Gastrocnemius medialis (tissue), 4 donors: ENCODE measurements around the gene TBCD. TPM values are rescaled to one million over a fixed set of nuclear protein-coding genes. Genes with fewer than 3 reads are reported as not detected.

Source experiments
- ATAC-seq, 2 donors: fragments of 150-250 bp; one replicate each; pipeline ENCODE4 v1.9.1; 2016
- DNase-seq, 2 donors: peaks; one replicate each; pipeline ENCODE4 v3.0.0-alpha.2; 2019
- H3K27ac ChIP-seq, 4 donors: fragments of 200-600 bp; sonication (generic); 1 replicate in 1 of 4; 2 replicates in 3 of 4; pipeline ENCODE4 v1.5.1; 2016 to 2018; ENCODE audit warnings: mild to moderate bottlenecking in 2 of 4, moderate library complexity in 1 of 4
- H3K27me3 ChIP-seq, 3 donors: fragments of 200-600 bp; sonication (generic) in 2 of 3; 1 replicate in 1 of 3; 2 replicates in 2 of 3; pipeline versions ENCODE4 v1.5.1 to v1.6.0; 2016 to 2019; ENCODE audit warnings: mild to moderate bottlenecking in 1 of 3, moderate library complexity in 1 of 3
- H3K36me3 ChIP-seq, 2 donors: fragments of 200-600 bp; sonication (generic) in 1 of 2; one replicate each; pipeline ENCODE4 v1.5.1; 2017 to 2018
- H3K4me1 ChIP-seq, 2 donors: fragments of 200-600 bp; sonication (generic) in 1 of 2; one replicate each; pipeline ENCODE4 v1.5.1; 2016 to 2017; ENCODE audit warnings: mild to moderate bottlenecking in 2 of 2
- H3K4me3 ChIP-seq, 4 donors: fragments of 200-600 bp; sonication (generic) in 3 of 4; 1 replicate in 1 of 4; 2 replicates in 3 of 4; pipeline ENCODE4 v1.5.1; 2016 to 2019; ENCODE audit warnings: mild to moderate bottlenecking in 2 of 4
- H3K9me3 ChIP-seq, 3 donors: fragments of 200-600 bp; sonication (generic) in 2 of 3; 1 replicate in 1 of 3; 2 replicates in 2 of 3; pipeline ENCODE4 v1.5.1; 2016 to 2019
- POLR2A ChIP-seq, 2 donors: fragments of 450-650 bp; IDR thresholded peaks; one replicate each; pipeline ENCODE4 v1.6.1; 2017; ENCODE audit warnings: antibody characterized with exemption in 2 of 2, mild to moderate bottlenecking in 2 of 2, moderate library complexity in 2 of 2
- in situ Hi-C, 4 donors: fragments of 200-750 bp; cut with MboI; loops; one replicate each; pipeline versions ENCODE4 v1.15.0 to v1.8.0; 2017; ENCODE audit warnings: low sequenced_read_pairs in 4 of 4
- intact Hi-C: fragments of 100-400 bp; cut with DNase I; formaldehyde crosslinking; loops from one replicate; pipeline ENCODE4 v1.15.1; 2023; ENCODE audit warnings: low total_unique reads
- total RNA-seq, 4 donors: library from RNA; depleted of rRNA; stranded (reverse); fragments of >200 nt; gene quantifications; one replicate each; pipeline versions ENCODE4 v1.1.0 to v1.2.3, GENCODE V29; 2016
- TF ChIP-seq, protein P1 (sequence below), 5 experiments: fragments of 450-650 bp in 3 of 5; fragments of 200-600 bp in 2 of 5; sonication (generic) in 2 of 5; IDR thresholded peaks in 4 of 5; conservative IDR thresholded peaks in 1 of 5; 1 replicate in 4 of 5; 2 replicates in 1 of 5; pipeline ENCODE4 v1.5.1; 2016 to 2019; ENCODE audit warnings: antibody characterized with exemption in 5 of 5, mild to moderate bottlenecking in 3 of 5, moderate library complexity in 3 of 5

TBCD gene
- total RNA-seq, 4 donors from 2014 or later, result 18.0 to 50.4 (median 33.3) TPM

DNA sequence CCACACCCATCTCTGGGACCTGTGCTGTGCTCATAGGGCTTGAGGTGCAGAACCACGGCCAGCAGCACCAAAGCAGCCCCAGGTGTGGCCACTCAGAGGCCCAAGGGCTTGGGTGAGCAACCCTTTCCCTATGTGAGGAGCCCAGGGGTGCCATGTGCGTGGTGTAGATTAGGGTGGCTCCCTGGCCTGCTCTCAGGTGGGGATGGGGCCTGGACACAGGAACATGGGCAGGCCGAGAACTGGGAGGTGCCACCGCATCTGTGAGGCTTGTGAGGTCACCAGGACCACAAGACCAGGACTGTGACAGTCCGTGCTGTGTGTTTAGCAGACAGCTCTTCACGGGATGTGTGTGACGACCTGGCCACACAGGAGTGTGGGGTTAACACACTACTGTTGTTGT, 191.5 kb downstream of the TBCD start:
- in situ Hi-C loops, result no loop called here
- DNase-seq (no peak), ATAC-seq (no peak)
- H3K36me3 ChIP-seq, result peaks cover 0 to 65% of the 10 kb centered on the region in 2 donors
- H3K4me3 ChIP-seq, result no peak overlapping the region
- H3K4me1 ChIP-seq, result no peaks in the 10 kb centered on the region
- H3K9me3 ChIP-seq, result peaks cover 0 to 10% (median 0%) of the 10 kb centered on the region in 3 donors
- intact Hi-C loops, result no loop called here
- no peak for TF ChIP-seq POLR2A (IDR thresholded peaks at IDR 0.05)
- TF ChIP-seq, protein P1, sequence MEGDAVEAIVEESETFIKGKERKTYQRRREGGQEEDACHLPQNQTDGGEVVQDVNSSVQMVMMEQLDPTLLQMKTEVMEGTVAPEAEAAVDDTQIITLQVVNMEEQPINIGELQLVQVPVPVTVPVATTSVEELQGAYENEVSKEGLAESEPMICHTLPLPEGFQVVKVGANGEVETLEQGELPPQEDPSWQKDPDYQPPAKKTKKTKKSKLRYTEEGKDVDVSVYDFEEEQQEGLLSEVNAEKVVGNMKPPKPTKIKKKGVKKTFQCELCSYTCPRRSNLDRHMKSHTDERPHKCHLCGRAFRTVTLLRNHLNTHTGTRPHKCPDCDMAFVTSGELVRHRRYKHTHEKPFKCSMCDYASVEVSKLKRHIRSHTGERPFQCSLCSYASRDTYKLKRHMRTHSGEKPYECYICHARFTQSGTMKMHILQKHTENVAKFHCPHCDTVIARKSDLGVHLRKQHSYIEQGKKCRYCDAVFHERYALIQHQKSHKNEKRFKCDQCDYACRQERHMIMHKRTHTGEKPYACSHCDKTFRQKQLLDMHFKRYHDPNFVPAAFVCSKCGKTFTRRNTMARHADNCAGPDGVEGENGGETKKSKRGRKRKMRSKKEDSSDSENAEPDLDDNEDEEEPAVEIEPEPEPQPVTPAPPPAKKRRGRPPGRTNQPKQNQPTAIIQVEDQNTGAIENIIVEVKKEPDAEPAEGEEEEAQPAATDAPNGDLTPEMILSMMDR (IDR thresholded peaks at IDR 0.05 in 4 of 5, conservative IDR thresholded peaks at IDR 0.05 in 1 of 5), result no peak
- no peaks in the 10 kb centered on the region for H3K27me3 ChIP-seq
- H3K27ac ChIP-seq, result no peak overlapping the region

DNA sequence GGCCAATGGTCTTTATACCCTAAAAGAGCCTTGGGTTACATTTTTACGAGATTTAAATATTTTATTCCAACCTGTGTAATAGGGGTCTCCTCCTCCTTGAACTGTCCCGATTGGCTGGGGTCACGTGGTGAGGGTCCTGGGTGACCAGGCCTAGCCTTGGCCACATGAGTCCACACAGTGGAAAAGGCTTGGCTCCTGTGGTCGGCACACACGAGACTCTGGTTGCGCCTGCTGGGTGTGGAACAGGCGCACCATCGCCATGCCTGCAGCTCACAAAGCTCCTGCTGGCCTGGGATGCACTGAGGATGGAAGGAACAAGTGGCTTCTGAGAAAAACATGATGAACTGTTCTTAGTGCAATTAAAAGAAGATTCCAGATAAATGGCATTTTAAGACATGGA, 191.9 kb downstream of the TBCD start:
- no peaks in the 10 kb centered on the region for H3K27me3 ChIP-seq
- H3K9me3 ChIP-seq, result peaks cover 0 to 10% (median 0%) of the 10 kb centered on the region in 3 donors
- no peak overlapping the region for H3K4me3 ChIP-seq
- in situ Hi-C loops, result no loop called here
- DNase-seq (no peak), ATAC-seq (no peak)
- intact Hi-C loops, result no loop called here
- TF ChIP-seq, protein P1 (IDR thresholded peaks at IDR 0.05 in 4 of 5, conservative IDR thresholded peaks at IDR 0.05 in 1 of 5), result no peak
- TF ChIP-seq POLR2A (IDR thresholded peaks at IDR 0.05), result no peak
- H3K36me3 ChIP-seq, result peaks cover 0 to 62% of the 10 kb centered on the region in 2 donors
- H3K27ac ChIP-seq, result no peak overlapping the region
- H3K4me1 ChIP-seq, result no peaks in the 10 kb centered on the region

DNA sequence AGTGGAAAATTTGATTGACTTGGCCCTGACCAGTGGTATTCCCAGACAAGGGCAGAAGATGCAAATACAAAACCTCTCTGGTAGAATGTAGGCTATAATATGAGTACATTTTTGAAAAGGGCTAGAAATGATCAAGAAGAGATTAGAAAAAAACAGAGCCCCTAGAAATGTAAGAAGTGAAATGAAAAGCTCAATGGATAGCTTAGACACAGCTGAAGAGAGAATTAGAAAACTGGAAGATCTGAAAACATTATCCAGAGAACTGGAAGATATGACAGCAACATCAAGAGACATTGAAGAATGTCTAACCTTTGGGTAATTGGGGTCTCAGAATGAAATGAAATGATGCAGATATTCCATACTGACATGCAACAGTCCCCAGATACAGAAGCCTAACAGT, 193.1 kb downstream of the TBCD start:
- ATAC-seq (no peak), DNase-seq (no peak)
- no peak overlapping the region for H3K27ac ChIP-seq
- intact Hi-C loops (no loop called here), in situ Hi-C loops (no loop called here)
- H3K36me3 ChIP-seq, result peaks cover 0 to 52% of the 10 kb centered on the region in 2 donors
- no peaks in the 10 kb centered on the region for H3K4me1 ChIP-seq
- H3K9me3 ChIP-seq, result peaks cover 0 to 10% (median 0%) of the 10 kb centered on the region in 3 donors
- H3K4me3 ChIP-seq, result no peak overlapping the region
- TF ChIP-seq POLR2A (IDR thresholded peaks at IDR 0.05), result no peak
- TF ChIP-seq, protein P1 (IDR thresholded peaks at IDR 0.05 in 4 of 5, conservative IDR thresholded peaks at IDR 0.05 in 1 of 5), result no peak
- no peaks in the 10 kb centered on the region for H3K27me3 ChIP-seq

DNA sequence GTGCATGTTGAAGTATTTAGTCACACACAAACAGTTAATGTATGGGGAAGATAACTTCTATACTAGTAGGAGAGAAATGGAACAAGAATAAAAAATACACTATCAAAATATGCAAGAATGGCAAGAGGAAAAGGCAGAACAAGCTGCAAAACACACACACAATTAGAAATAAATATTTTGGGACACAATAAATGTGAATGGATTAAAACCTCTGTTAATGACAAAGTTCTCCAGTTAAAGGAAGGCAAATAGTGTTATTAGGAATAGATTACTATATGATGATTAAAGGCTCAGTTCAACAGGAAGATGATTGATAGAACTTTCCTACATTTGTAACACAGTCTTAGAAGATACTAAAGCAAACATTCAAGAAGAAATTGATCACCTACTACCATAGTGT, 194.2 kb downstream of the TBCD start:
- intact Hi-C loops, result no loop called here
- Histone ChIP-seq H3K27ac (no peak overlapping the region), H3K36me3 (peaks cover 0 to 42% of the 10 kb centered on the region in 2 donors), H3K27me3 (no peaks in the 10 kb centered on the region), H3K4me3 (no peak overlapping the region), H3K9me3 (peaks cover 0 to 10% (median 0%) of the 10 kb centered on the region in 3 donors), H3K4me1 (no peaks in the 10 kb centered on the region)
- TF ChIP-seq POLR2A (IDR thresholded peaks at IDR 0.05), result no peak
- TF ChIP-seq, protein P1 (IDR thresholded peaks at IDR 0.05 in 4 of 5, conservative IDR thresholded peaks at IDR 0.05 in 1 of 5), result no peak
- DNase-seq (no peak), ATAC-seq (no peak)
- in situ Hi-C loops, result no loop called here
